HCT116 (cell line): ENCODE results near the gene TUBA1C. TPM values are rescaled to one million over a fixed set of nuclear protein-coding genes. Genes with fewer than 3 reads are reported as not detected.

Experiments
- ATAC-seq: fragments of 200-7000 bp; cut with Tn5 transposase; 2 replicates; pipeline ENCODE4 v1.9.1; 2020; ENCODE audit warnings: mild to moderate bottlenecking, moderate library complexity
- BruUV-seq: library from RNA; stranded (reverse); fragments of 400-500 nt; replicated peaks from 2 replicates; lab custom pipeline; 2021; lab: Mats Ljungman, UMichigan
- CTCF ChIA-PET: fragments of 300-600 bp; sonication (Branson Sonifier 250); formaldehyde crosslinking; loops from one replicate; lab custom pipeline; 2021; ENCODE audit warnings: antibody characterized with exemption; lab: Charles Lee
- POLR2A ChIA-PET: fragments of 300-600, 350-600 bp; sonication (Branson Sonifier 250); formaldehyde crosslinking; loops from one replicate; lab custom pipeline; 2021; ENCODE audit warnings: antibody characterized with exemption; lab: Charles Lee
- RAD21 ChIA-PET, 2 experiments: fragments of 300-600 bp; sonication (Branson Sonifier 250); formaldehyde crosslinking; loops; one replicate each; lab custom pipeline; 2023; ENCODE audit warnings: low total read pairs in 2 of 2; ENCODE audit not compliant: uncharacterized antibody in 2 of 2, unreplicated experiment in 2 of 2, low non-redundant PET in 1 of 2; lab: Charles Lee
- DNase-seq: peaks from one replicate; pipeline ENCODE4 v3.0.0-alpha.2; 2010; ENCODE audit warnings: low read depth, low spot score
- H2AFZ ChIP-seq: fragments of 200-600 bp; shearing (Covaris generic), sonication (generic); 2 replicates; pipeline ENCODE4 v1.6.1; 2017; ENCODE audit warnings: low read depth, mixed run types, mixed read lengths, antibody characterized with exemption, low read length; ENCODE audit not compliant: poor library complexity, severe bottlenecking
- H3K27ac ChIP-seq: 2 replicates; pipeline ENCODE4 v1.5.1; 2012; ENCODE audit warnings: low read depth, low read length
- H3K27me3 ChIP-seq: fragments of 200-600 bp; sonication (generic); 2 replicates; pipeline ENCODE4 v1.6.1; 2016; ENCODE audit warnings: mixed run types, low read length, mixed read lengths; ENCODE audit not compliant: insufficient read depth
- H3K36me3 ChIP-seq, 2 experiments: fragments of 200-500 bp in 1 of 2; fragments of 200-600 bp in 1 of 2; sonication (Bioruptor generic) in 1 of 2; sonication (generic) in 1 of 2; 2 replicates each; pipeline versions ENCODE4 v1.5.1 to v1.6.1; 2014 to 2016; ENCODE audit warnings: low read length in 2 of 2, inconsistent platforms in 1 of 2, mixed read lengths in 1 of 2, mixed run types in 1 of 2; ENCODE audit not compliant: insufficient read depth in 2 of 2, control insufficient read depth in 1 of 2
- H3K4me1 ChIP-seq, 2 experiments: fragments of 200-600 bp in 1 of 2; sonication (generic) in 1 of 2; 2 replicates each; pipeline versions ENCODE4 v1.5.1 to v1.6.1; 2012 to 2017; ENCODE audit warnings: low read length in 2 of 2, inconsistent platforms in 1 of 2, mild to moderate bottlenecking in 1 of 2, mixed read lengths in 1 of 2, mixed run types in 1 of 2, moderate library complexity in 1 of 2; ENCODE audit not compliant: insufficient read depth in 2 of 2, control insufficient read depth in 1 of 2
- H3K4me2 ChIP-seq: fragments of 200-600 bp; sonication (generic); 2 replicates; pipeline ENCODE4 v1.6.1; 2017; ENCODE audit warnings: mixed run types, low read length, mixed read lengths
- H3K4me3 ChIP-seq, 2 experiments: fragments of 200-600 bp in 1 of 2; sonication (generic) in 1 of 2; replicated peaks in 1 of 2; 2 replicates each; pipeline ENCODE4 v1.5.1; 2011 to 2016; ENCODE audit warnings: low read length in 2 of 2, control low read depth in 1 of 2, low read depth in 1 of 2, mild to moderate bottlenecking in 1 of 2, mixed read lengths in 1 of 2, mixed run types in 1 of 2
- H3K79me2 ChIP-seq: fragments of 200-600 bp; sonication (generic); 2 replicates; pipeline ENCODE4 v1.6.1; 2017; ENCODE audit warnings: mild to moderate bottlenecking, mixed run types, low read length, moderate library complexity, mixed read lengths; ENCODE audit not compliant: insufficient read depth
- H3K9ac ChIP-seq: fragments of 200-600 bp; sonication (generic); 2 replicates; pipeline ENCODE4 v1.6.1; 2016; ENCODE audit warnings: low read length, mixed read lengths
- H3K9me2 ChIP-seq: fragments of 200-600 bp; sonication (generic), shearing (Covaris generic); 2 replicates; pipeline ENCODE4 v1.6.1; 2017; ENCODE audit warnings: mixed run types, mild to moderate bottlenecking, moderate library complexity; ENCODE audit not compliant: insufficient read depth
- H3K9me3 ChIP-seq, 2 experiments: fragments of 200-500 bp in 1 of 2; fragments of 200-600 bp in 1 of 2; sonication (Bioruptor generic) in 1 of 2; sonication (generic) in 1 of 2; 2 replicates each; pipeline ENCODE4 v1.6.1; 2014 to 2017; ENCODE audit warnings: low read length in 2 of 2, mixed read lengths in 2 of 2, inconsistent platforms in 1 of 2, low read depth in 1 of 2, mild to moderate bottlenecking in 1 of 2, mixed run types in 1 of 2, moderate library complexity in 1 of 2; ENCODE audit not compliant: control insufficient read depth in 1 of 2, insufficient read depth in 1 of 2
- H4K20me1 ChIP-seq: fragments of 200-600 bp; sonication (generic), shearing (Covaris generic); 2 replicates; pipeline ENCODE4 v1.6.1; 2017; ENCODE audit warnings: mixed run types, mild to moderate bottlenecking, moderate library complexity; ENCODE audit not compliant: insufficient read depth
- CTCF ChIP-seq, 3 experiments: fragments of 200-600 bp in 1 of 3; sonication (generic) in 1 of 3; IDR thresholded peaks in 2 of 3; conservative IDR thresholded peaks in 1 of 3; 2 replicates each; pipeline ENCODE4 v1.5.1; 2012 to 2017; ENCODE audit warnings: low read depth in 2 of 3, low read length in 2 of 3, antibody characterized with exemption in 1 of 3, borderline replicate concordance in 1 of 3, control low read depth in 1 of 3, mild to moderate bottlenecking in 1 of 3, mixed read lengths in 1 of 3, mixed run types in 1 of 3, moderate library complexity in 1 of 3; ENCODE audit not compliant: insufficient read depth in 1 of 3
- ELF1 ChIP-seq: IDR thresholded peaks from 2 replicates; pipeline ENCODE4 v1.6.1; 2012; ENCODE audit warnings: low read depth, borderline replicate concordance
- EZH2 ChIP-seq: fragments of 200-600 bp; sonication (generic); IDR thresholded peaks from 2 replicates; pipeline ENCODE4 v1.6.1; 2017; ENCODE audit warnings: antibody characterized with exemption, mixed run types
- EZH2phosphoT487 ChIP-seq: fragments of 200-600 bp; IDR thresholded peaks from 2 replicates; pipeline ENCODE4 v1.6.1; 2018; ENCODE audit warnings: antibody characterized with exemption, borderline replicate concordance
- FOSL1 ChIP-seq: IDR thresholded peaks from 2 replicates; pipeline ENCODE4 v1.6.1; 2012; ENCODE audit warnings: low read depth
- JUND ChIP-seq: IDR thresholded peaks from 2 replicates; pipeline ENCODE4 v1.6.1; 2012
- MAX ChIP-seq: IDR thresholded peaks from 2 replicates; pipeline ENCODE4 v1.6.1; 2012
- POLR2AphosphoS5 ChIP-seq: IDR thresholded peaks from 2 replicates; pipeline ENCODE4 v1.6.1; 2011; ENCODE audit warnings: mild to moderate bottlenecking, low read depth, low read length, moderate library complexity
- SP1 ChIP-seq: IDR thresholded peaks from 2 replicates; pipeline ENCODE4 v1.6.1; 2012; ENCODE audit warnings: low read depth
- SRF ChIP-seq: IDR thresholded peaks from 2 replicates; pipeline ENCODE4 v1.6.1; 2012; ENCODE audit warnings: low read depth
- TCF7L2 ChIP-seq: IDR thresholded peaks from 2 replicates; pipeline ENCODE4 v1.7.0; 2011; ENCODE audit warnings: borderline replicate concordance, inconsistent platforms; ENCODE audit not compliant: insufficient read depth, insufficient read length; ENCODE audit errors: extremely low read depth
- YY1 ChIP-seq: IDR thresholded peaks from 2 replicates; pipeline ENCODE4 v1.6.1; 2011; ENCODE audit warnings: low read length, low read depth, moderate library complexity, mild to moderate bottlenecking; ENCODE audit not compliant: insufficient replicate concordance; ENCODE audit errors: extremely low read depth
- ZFX ChIP-seq: fragments of 450-650 bp; IDR thresholded peaks from 2 replicates; pipeline ENCODE4 v1.6.1; 2017
- intact Hi-C: fragments of 100-400 bp; cut with micrococcal nuclease; formaldehyde crosslinking; loops from 2 replicates; pipeline ENCODE4 v1.10.0; 2022
- total RNA-seq: library from RNA; stranded (reverse); gene quantifications from one replicate; pipeline ENCODE4 v1.2.1, GENCODE V29; 2021; ENCODE audit not compliant: unreplicated experiment
- TF ChIP-seq, protein P1 (sequence below): IDR thresholded peaks from 2 replicates; pipeline ENCODE4 v1.6.1; 2011; ENCODE audit warnings: mild to moderate bottlenecking, low read length, moderate library complexity; ENCODE audit not compliant: insufficient replicate concordance; ENCODE audit errors: extremely low read depth
- TF ChIP-seq, protein P2 (sequence below): IDR thresholded peaks from 2 replicates; pipeline ENCODE4 v1.6.1; 2012

The TUBA1C gene
- total RNA-seq, 1 experiment from 2014 or later, result 571 TPM

DNA sequence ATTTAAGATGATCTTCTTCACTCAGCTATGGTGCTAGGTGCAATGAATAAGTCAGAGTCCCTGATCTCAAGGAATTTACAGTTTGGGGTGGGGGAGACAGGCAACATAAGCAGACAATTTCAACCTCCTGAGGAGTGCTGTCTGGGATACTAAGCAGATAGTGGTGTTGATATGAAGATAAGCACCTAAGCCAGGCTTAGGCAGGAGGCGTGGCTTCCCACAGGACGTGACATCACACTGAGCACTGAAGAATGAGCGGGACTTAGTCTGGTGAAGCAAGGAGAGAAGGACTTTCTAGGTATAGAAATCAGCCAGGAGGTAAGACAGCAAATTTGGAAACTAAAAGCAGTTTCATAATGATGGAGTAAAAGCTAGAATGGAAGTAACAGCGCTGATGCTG, 36.9 kb downstream of the TUBA1C start:
- H3K27me3 ChIP-seq, result no peaks in the 10 kb centered on the region
- no peak overlapping the region for H3K27ac ChIP-seq
- H3K4me2 ChIP-seq, result peak overlapping the region; percentile 34; the same call in 1 of the 2 replicates
- no TSS peak for BruUV-seq
- H3K36me3 ChIP-seq, result no peaks in the 10 kb centered on the region
- RAD21 ChIA-PET, result no interaction called here
- intact Hi-C loops, result no loop called here
- TF ChIP-seq CTCF (IDR thresholded peaks at IDR 0.05 in 2 of 3, conservative IDR thresholded peaks at IDR 0.05 in 1 of 3; ENCODE audit: borderline replicate concordance in 1 of 3, insufficient read depth in 1 of 3, low read depth in 2 of 3, low read length in 2 of 3), result no peak
- TF ChIP-seq, protein P1, sequence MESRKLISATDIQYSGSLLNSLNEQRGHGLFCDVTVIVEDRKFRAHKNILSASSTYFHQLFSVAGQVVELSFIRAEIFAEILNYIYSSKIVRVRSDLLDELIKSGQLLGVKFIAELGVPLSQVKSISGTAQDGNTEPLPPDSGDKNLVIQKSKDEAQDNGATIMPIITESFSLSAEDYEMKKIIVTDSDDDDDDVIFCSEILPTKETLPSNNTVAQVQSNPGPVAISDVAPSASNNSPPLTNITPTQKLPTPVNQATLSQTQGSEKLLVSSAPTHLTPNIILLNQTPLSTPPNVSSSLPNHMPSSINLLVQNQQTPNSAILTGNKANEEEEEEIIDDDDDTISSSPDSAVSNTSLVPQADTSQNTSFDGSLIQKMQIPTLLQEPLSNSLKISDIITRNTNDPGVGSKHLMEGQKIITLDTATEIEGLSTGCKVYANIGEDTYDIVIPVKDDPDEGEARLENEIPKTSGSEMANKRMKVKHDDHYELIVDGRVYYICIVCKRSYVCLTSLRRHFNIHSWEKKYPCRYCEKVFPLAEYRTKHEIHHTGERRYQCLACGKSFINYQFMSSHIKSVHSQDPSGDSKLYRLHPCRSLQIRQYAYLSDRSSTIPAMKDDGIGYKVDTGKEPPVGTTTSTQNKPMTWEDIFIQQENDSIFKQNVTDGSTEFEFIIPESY, result no peak
- TF ChIP-seq, protein P2, sequence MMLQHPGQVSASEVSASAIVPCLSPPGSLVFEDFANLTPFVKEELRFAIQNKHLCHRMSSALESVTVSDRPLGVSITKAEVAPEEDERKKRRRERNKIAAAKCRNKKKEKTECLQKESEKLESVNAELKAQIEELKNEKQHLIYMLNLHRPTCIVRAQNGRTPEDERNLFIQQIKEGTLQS, result no peak
- TF ChIP-seq POLR2AphosphoS5, result no peak
- TF ChIP-seq SP1, result no peak
- no peak for TF ChIP-seq SRF
- TF ChIP-seq TCF7L2, result no peak
- no peak for TF ChIP-seq EZH2phosphoT487
- TF ChIP-seq EZH2, result no peak
- TF ChIP-seq MAX, result no peak
- no peak for TF ChIP-seq FOSL1
- no peak for TF ChIP-seq JUND
- TF ChIP-seq ELF1, result no peak
- no peak for TF ChIP-seq ZFX
- no peak for TF ChIP-seq YY1
- ATAC-seq (no peak), DNase-seq (no peak)
- H4K20me1 ChIP-seq, result no peaks in the 10 kb centered on the region
- H2AFZ ChIP-seq, result peak overlapping the region; percentile 50
- H3K9ac ChIP-seq, result no peak overlapping the region
- H3K4me3 ChIP-seq, result no peak overlapping the region
- POLR2A ChIA-PET, result no interaction called here
- H3K9me3 ChIP-seq, result no peaks in the 10 kb centered on the region
- H3K4me1 ChIP-seq, result peaks cover 9 to 25% of the 10 kb centered on the region in 2 experiments; a peak in 3 of 4 replicates
- CTCF ChIA-PET, result interaction anchor here (0.7 kb wide), 1 partner anchor 12 kb away, joined by 3 read pairs; no protein-coding TSS in a partner anchor
- H3K9me2 ChIP-seq, result no peaks in the 10 kb centered on the region
- H3K79me2 ChIP-seq, result no peaks in the 10 kb centered on the region
